Measurements from ENCODE around the gene RAB29.

GRCh38 chr1:205729945-205730610 lies 45.2 kb downstream of the RAB29 start:
- TF ChIP-seq POLR2A (IDR thresholded peaks at IDR 0.05) (no peak), EP300 (IDR thresholded peaks at IDR 0.05) (no peak), CTCF (IDR thresholded peaks at IDR 0.05) (no peak)
